Adrenal gland (tissue), 5 donors: ENCODE results near the gene F2RL1.

ENCODE experiments used
- CTCF ChIP-seq, 6 experiments: fragments of 450-650 bp in 4 of 6; fragments of 200-600 bp in 2 of 6; sonication (generic) in 1 of 6; IDR thresholded peaks; 1 replicate in 5 of 6; 2 replicates in 1 of 6; pipeline versions ENCODE4 v1.5.1 to v1.8.0; 2016 to 2021; ENCODE audit warnings: antibody characterized with exemption in 6 of 6, mild to moderate bottlenecking in 2 of 6, moderate library complexity in 1 of 6
- POLR2A ChIP-seq, 2 donors: fragments of 450-650 bp; IDR thresholded peaks; one replicate each; pipeline ENCODE4 v1.6.1; 2017; ENCODE audit warnings: antibody characterized with exemption in 2 of 2, mild to moderate bottlenecking in 2 of 2, moderate library complexity in 1 of 2
- donor health status: DM: no; HTN: no; CAD: no.

GRCh38 chr5:76800579-76800978 lies 18.3 kb upstream of the F2RL1 start:
- no peak for TF ChIP-seq CTCF (IDR thresholded peaks at IDR 0.05)
- TF ChIP-seq POLR2A (IDR thresholded peaks at IDR 0.05), result no peak
